Neural crest cell (in vitro differentiated cells): ENCODE measurements around the gene CCNDBP1. TPM values are rescaled to one million over a fixed set of nuclear protein-coding genes. Genes with fewer than 3 reads are reported as not detected.
A peak's percentile ranks its signal among the peaks of the same experiment; 100 is the strongest.

ENCODE experiments used
- DNase-seq: peaks from one replicate; pipeline ENCODE4 v3.0.0; 2021; ENCODE audit warnings: low read depth, mixed read lengths, low spot score
- H3K27ac Mint-ChIP-seq: one replicate; pipeline ENCODE4 v1.8.0; 2021; ENCODE audit warnings: mild to moderate bottlenecking, mixed read lengths; ENCODE audit not compliant: unreplicated experiment
- H3K27me3 Mint-ChIP-seq: 2 replicates; pipeline ENCODE4 v1.8.0; 2021; ENCODE audit warnings: low read depth, mild to moderate bottlenecking, mixed read lengths
- H3K36me3 Mint-ChIP-seq: 2 replicates; pipeline ENCODE4 v1.8.0; 2021; ENCODE audit warnings: low read depth, mild to moderate bottlenecking, mixed read lengths
- H3K4me1 Mint-ChIP-seq: 2 replicates; pipeline ENCODE4 v1.8.0; 2021; ENCODE audit warnings: mixed read lengths
- H3K4me3 Mint-ChIP-seq: one replicate; pipeline ENCODE4 v1.8.0; 2021; ENCODE audit warnings: mild to moderate bottlenecking, mixed read lengths
- H3K9me3 Mint-ChIP-seq: 2 replicates; pipeline ENCODE4 v1.8.0; 2021; ENCODE audit warnings: mixed read lengths
- total RNA-seq: library from RNA; stranded (reverse); gene quantifications from 2 replicates; pipeline ENCODE4 v1.2.1, GENCODE V29; 2021
- TF ChIP-seq, protein P1 (sequence below): fragments of 200-600 bp; sonication (generic); conservative IDR thresholded peaks from 2 replicates; pipeline ENCODE4 v1.5.0; 2021; ENCODE audit warnings: antibody characterized with exemption, mild to moderate bottlenecking

The CCNDBP1 gene
- total RNA-seq, 1 donor from 2014 or later = 31.4 TPM

DNA sequence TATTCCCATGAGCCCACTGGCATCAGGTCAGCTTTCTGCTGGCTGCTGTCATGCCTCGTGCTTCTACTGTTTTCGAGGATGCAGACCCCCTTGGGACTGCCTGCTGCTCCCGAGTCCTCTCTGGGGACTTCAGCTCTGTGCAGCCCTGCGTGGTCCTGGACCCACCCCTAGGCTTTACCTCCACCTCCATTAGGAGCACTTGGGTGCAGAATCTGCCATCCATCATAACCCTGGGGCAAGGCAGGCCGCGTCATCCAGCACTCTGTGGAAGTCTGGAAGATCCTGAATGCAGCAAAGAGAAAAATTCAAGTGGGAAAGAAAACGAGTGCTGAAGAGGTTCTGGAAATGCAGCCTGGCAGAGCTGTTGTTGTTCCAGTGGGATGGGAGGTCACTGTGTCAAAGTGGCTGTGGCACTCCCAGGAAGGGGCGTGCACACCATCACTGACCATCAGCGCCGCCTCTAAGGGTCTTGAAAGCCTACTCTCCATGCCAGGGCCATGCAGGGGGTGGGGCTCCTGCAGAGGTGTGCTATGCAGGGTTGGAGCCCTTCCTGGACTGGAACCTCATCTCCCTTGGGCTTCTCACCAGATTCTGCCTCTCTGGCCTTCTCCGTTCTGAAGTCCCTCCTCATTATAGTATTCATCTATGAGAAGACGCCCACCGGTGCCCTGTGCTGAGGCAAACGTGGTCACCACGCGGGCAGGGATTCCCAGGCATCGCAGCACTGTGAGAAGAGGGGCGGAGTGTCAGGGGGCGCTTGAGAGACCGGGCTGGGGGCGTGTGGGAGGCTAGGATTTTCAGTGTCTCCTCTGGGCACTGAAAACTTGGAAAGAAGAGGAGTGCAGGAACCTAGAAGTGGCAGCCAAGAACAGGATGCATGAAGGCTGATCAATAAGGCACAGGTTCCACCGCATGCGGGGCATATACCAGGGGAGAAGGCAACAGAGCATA lies 23.1 kb downstream of the CCNDBP1 start:
- no peak for DNase-seq
- H3K27ac Mint-ChIP-seq = no peak overlapping the region
- H3K4me3 Mint-ChIP-seq = no peak overlapping the region
- no peaks in the 10 kb centered on the region for H3K36me3 Mint-ChIP-seq
- peaks cover 23% of the 10 kb centered on the region for H3K27me3 Mint-ChIP-seq
- no peaks in the 10 kb centered on the region for H3K9me3 Mint-ChIP-seq
- TF ChIP-seq, protein P1, sequence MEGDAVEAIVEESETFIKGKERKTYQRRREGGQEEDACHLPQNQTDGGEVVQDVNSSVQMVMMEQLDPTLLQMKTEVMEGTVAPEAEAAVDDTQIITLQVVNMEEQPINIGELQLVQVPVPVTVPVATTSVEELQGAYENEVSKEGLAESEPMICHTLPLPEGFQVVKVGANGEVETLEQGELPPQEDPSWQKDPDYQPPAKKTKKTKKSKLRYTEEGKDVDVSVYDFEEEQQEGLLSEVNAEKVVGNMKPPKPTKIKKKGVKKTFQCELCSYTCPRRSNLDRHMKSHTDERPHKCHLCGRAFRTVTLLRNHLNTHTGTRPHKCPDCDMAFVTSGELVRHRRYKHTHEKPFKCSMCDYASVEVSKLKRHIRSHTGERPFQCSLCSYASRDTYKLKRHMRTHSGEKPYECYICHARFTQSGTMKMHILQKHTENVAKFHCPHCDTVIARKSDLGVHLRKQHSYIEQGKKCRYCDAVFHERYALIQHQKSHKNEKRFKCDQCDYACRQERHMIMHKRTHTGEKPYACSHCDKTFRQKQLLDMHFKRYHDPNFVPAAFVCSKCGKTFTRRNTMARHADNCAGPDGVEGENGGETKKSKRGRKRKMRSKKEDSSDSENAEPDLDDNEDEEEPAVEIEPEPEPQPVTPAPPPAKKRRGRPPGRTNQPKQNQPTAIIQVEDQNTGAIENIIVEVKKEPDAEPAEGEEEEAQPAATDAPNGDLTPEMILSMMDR = no peak
- peaks cover 6% of the 10 kb centered on the region for H3K4me1 Mint-ChIP-seq

DNA sequence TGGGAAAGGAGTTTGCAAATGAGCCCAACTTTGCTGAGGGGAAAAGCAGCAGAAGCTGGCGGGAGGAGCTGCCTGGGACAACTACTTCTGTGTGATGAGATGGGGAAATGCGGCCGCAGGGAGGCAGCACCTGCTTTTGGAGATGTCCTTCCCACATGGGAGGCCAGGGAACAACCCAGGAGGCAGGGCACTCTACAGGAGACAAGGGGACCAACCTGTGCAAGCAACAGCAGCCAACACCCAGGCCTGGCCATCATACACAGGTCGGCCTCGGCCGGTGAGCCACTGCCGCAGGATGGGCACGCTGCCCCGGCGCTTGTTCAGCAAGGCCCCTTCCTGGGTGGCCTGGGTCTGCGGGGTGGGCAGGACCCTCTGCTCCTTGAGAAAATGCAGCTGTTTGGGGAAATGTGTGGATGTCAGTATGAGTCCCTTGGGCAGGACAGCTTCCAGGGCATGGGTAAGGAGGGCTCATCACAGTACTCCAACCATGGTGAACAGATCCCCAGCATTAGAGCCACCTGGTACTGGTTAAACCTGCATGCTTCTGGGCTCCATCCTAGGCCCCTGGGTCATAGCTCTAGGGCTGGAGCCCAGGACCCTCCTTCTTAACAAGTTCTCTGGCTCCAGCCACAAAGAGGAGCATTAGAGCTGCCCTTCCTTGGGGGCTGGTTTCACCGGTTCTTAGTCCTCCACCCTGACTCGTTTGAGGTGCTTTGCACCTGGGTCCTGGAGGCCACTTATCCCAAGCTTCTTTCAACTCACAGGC lies 24.0 kb downstream of the CCNDBP1 start:
- peaks cover 3% of the 10 kb centered on the region for H3K4me1 Mint-ChIP-seq
- H3K27ac Mint-ChIP-seq = no peak overlapping the region
- H3K27me3 Mint-ChIP-seq = peaks cover 23% of the 10 kb centered on the region
- H3K36me3 Mint-ChIP-seq = no peaks in the 10 kb centered on the region
- TF ChIP-seq, protein P1 = no peak
- no peak overlapping the region for H3K4me3 Mint-ChIP-seq
- DNase-seq = no peak
- no peaks in the 10 kb centered on the region for H3K9me3 Mint-ChIP-seq

DNA sequence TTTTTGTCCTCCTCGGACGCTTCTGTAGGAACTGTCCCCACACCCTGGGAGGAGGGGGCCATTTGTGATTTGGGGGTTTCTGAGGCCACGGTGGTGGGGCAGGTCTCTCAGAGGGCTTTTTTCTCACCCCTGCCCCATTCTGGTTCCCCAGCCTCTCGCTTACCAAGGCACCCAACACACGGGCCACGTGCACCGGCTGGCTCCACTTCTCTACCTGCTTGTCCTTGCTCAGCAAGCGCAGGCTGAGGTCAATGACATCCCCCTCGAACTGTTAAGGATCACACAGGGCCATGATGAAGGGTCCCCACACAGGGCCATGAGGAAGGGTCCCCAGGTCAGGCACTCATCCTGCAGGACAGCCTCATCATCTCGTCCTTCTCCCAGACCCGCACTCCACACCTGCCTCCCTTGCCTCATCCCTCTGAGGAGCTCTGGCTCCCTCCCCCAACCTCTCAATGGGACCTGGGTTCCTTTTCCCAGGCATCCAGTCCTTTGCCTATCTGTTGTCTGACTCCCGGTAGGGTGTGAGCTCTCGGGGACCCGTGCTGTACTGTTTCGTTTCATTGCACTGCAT lies 25.1 kb downstream of the CCNDBP1 start:
- no peaks in the 10 kb centered on the region for H3K36me3 Mint-ChIP-seq
- no peak for DNase-seq
- H3K9me3 Mint-ChIP-seq = no peaks in the 10 kb centered on the region
- H3K4me3 Mint-ChIP-seq = no peak overlapping the region
- peaks cover 23% of the 10 kb centered on the region for H3K27me3 Mint-ChIP-seq
- H3K4me1 Mint-ChIP-seq = no peaks in the 10 kb centered on the region
- TF ChIP-seq, protein P1 = no peak
- H3K27ac Mint-ChIP-seq = peak overlapping the region; percentile 52

DNA sequence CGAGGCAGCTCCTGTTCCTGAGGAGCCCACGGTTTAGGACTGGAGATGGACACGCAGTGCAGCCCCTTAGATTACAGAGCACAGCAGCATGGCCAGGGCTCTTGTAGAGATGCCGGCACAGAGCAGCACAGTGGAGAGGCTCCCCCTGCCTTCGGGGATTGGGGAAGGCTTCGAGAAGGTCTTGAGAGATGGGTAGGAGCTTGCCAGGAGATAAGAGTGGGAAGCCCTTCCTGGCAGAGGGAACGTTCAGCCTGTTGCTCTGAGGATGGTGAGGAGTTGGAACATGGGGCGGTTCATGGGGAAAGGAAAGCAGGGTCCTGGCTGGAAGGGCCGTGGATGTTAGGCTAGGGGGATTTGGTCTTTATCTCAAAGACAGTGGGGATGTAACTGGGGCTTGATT lies 25.6 kb downstream of the CCNDBP1 start:
- no peak for DNase-seq
- Mint-ChIP-seq H3K27ac (peak overlapping the region; percentile 52), H3K36me3 (no peaks in the 10 kb centered on the region), H3K27me3 (peaks cover 23% of the 10 kb centered on the region), H3K4me1 (no peaks in the 10 kb centered on the region), H3K9me3 (no peaks in the 10 kb centered on the region), H3K4me3 (no peak overlapping the region)
- TF ChIP-seq, protein P1 = no peak

DNA sequence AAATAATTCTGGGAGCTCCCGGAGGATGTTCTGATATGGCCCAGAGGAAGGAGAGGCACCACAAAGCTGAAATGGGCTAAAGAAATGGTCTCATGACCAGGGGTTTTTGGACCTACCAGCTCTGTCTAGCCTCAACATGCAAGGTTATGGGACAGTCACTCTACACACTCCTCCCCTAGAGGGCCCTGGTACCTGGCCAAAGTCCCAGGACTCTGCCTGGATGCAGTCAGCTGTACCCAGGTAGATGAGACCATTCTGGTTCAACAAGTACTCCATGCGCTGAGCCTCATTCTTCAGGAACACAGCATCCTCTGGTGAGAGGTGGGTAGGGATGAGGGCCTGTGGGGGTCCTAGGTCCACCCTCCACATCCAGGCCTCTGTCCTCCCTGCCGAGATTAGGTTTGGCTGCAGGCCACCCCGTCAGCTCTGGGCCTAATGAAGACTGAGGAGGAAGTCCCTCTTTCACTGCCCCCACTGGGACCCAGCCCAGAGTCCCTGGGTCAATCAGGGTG lies 26.1 kb downstream of the CCNDBP1 start:
- H3K27ac Mint-ChIP-seq = no peak overlapping the region
- no peaks in the 10 kb centered on the region for H3K9me3 Mint-ChIP-seq
- H3K27me3 Mint-ChIP-seq = peaks cover 23% of the 10 kb centered on the region

More for the DNA sequence above, 26.1 kb downstream of the CCNDBP1 start:
- TF ChIP-seq, protein P1 = no peak
- DNase-seq = no peak
- Mint-ChIP-seq H3K4me3 (no peak overlapping the region), H3K36me3 (no peaks in the 10 kb centered on the region), H3K4me1 (no peaks in the 10 kb centered on the region)
